Left renal pelvis (tissue), 4 donors: ENCODE data around the gene EPHA8. TPM values are rescaled to one million over a fixed set of nuclear protein-coding genes. Genes with fewer than 3 reads are reported as not detected.

Experiments
- DNase-seq, 4 donors: peaks; one replicate each; pipeline ENCODE4 v3.0.0-alpha.2; 2013; ENCODE audit warnings: low read depth in 4 of 4, low spot score in 3 of 4
- polyA plus RNA-seq, 4 donors: library from polyadenylated mRNA; unstranded; fragments of 120-200 nt; gene quantifications; one replicate each; pipeline ENCODE4 v1.2.1, GENCODE V29; 2013; ENCODE audit not compliant: insufficient read length in 4 of 4

The EPHA8 gene
- polyA plus RNA-seq, 4 donors = 1.2 to 2.0 (median 1.6) TPM; not detected in 1

DNA sequence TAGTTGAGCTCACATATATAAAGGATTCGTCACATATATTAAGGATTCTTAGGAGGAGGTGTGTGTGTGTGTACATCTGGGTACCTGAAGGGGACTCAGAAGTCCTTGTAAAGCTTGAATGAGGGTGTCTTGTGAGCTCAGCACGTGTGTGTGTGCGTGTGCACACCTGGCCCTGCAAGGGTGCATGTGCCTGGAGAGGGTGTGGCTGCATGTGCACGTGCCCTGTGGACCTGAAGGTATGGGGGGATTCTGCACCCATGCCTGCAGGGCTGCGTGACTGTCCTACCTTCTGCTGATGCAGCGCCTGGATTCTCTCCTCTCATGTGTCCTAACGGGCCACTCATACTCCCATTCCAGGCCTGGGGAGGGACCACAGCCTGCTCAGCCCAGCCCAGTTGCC, 24.0 kb downstream of the EPHA8 start:
- no peak for DNase-seq

DNA sequence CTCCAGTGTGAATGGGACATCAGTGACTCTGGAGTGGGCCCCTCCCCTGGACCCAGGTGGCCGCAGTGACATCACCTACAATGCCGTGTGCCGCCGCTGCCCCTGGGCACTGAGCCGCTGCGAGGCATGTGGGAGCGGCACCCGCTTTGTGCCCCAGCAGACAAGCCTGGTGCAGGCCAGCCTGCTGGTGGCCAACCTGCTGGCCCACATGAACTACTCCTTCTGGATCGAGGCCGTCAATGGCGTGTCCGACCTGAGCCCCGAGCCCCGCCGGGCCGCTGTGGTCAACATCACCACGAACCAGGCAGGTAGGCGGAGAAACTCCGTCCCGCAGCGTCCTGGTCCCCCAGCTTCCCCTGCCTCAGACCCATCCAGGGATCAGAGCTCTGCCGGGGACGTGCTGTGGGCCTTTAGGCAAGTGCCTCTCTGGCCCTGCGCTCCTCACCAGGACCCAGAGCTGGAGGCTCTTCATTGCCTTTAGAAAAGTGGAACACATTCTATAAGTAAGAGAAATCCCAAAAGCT, 25.7 kb downstream of the EPHA8 start:
- DNase-seq = no peak

DNA sequence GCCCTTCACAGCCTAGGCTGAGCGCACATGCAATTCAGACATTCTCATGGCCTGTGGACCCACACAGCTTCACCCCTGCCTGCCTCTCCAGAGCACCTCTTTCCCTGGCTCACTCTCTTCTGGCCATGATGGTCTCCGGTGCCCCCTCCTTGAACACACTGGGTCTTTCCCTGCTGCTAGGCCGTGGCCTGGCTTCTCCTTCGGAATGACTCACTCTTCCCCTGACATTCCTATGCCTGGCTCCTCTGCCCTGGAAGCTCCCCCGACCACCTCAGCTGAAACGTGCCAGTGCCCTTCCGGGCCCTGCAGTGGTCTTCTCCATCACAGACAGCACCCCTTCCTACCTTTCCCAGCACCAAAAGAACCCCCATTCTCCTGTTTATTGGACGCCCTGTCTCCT, 28.3 kb downstream of the EPHA8 start:
- no peak for DNase-seq

- DNase-seq = no peak
Measured at GRCh38 chr1:22592051-22592450, 28.8 kb downstream of the EPHA8 start.

- DNase-seq = no peak
Measured at GRCh38 chr1:22592919-22593790, 29.9 kb downstream of the EPHA8 start.

DNA sequence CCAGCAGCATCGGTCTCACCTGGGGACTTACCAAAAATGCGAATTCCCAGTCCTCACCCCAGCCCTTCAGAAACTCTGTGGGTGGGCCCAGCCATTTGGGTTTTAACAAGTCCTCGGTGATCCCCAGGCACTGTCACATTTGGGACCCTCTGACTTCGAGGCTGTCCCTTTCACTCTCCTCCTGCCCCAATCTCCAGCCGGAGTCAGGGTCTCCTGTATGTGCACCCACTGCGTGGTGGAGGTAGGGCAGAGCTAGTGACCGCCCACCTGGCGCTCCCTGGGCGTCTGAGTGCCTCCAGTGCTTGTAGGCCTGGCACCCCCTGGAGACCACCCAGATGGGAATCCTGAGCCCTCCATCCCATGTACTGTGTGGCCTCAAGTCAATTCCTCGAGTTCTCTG, 31.1 kb downstream of the EPHA8 start:
- DNase-seq = no peak

DNA sequence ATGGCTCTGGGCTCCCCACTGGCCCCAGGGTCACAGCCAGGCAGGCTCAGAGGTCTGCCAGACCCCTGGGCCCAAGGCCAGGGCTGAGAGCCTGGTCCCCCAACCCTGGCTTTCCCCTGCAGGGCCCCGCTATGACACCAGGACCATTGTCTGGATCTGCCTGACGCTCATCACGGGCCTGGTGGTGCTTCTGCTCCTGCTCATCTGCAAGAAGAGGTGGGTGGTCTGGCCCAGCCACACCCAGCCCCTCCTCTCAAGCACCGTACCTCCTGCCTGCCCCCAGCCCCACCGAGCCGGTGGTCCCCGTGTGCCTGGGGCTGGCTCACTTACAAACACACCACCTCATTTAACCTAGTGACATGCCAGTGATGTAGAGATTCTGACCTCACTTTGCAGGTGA, 31.8 kb downstream of the EPHA8 start:
- DNase-seq = no peak

- no peak for DNase-seq
Measured at GRCh38 chr1:22597301-22597965, 34.1 kb downstream of the EPHA8 start.

- no peak for DNase-seq
Measured at GRCh38 chr1:22597996-22598395, 34.7 kb downstream of the EPHA8 start.

DNA sequence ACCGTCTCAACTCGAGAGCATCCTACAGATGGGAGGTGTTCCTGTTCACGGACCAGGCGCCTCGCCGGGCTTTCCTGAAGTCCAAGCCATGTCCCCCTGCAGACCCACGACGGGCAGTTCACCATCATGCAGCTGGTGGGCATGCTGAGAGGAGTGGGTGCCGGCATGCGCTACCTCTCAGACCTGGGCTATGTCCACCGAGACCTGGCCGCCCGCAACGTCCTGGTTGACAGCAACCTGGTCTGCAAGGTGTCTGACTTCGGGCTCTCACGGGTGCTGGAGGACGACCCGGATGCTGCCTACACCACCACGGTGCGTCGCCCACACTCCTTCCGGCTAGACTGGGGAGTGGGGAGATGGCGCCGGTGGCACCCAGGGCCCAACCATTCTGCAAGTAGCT, 35.4 kb downstream of the EPHA8 start:
- DNase-seq = no peak

GRCh38 chr1:22600071-22600816, 37.0 kb downstream of the EPHA8 start:
- no peak for DNase-seq

DNA sequence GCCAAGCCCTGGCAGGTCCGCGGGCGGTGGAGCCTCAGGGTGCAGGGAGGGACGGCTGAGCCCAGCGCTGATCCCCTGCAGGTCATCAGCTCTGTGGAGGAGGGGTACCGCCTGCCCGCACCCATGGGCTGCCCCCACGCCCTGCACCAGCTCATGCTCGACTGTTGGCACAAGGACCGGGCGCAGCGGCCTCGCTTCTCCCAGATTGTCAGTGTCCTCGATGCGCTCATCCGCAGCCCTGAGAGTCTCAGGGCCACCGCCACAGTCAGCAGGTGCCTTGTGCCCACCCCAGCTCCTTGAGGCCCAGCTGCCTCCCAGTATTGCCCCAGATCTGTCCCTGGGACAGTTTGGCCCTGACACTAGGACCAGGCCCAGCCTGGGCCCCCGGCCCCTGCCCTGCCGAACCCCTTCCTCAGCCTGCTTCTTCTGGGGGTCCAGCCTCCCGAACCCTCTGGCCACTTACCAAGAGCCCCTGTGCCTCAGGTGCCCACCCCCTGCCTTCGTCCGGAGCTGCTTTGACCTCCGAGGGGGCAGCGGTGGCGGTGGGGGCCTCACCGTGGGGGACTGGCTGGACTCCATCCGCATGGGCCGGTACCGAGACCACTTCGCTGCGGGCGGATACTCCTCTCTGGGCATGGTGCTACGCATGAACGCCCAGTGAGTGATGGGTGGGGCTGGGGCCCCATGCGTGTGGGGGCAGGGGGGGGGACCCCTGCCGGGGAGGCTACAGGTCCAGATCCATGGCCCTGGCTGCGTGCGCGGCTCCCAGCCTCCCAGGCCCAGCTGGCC, 37.7 kb downstream of the EPHA8 start:
- no peak for DNase-seq

DNA sequence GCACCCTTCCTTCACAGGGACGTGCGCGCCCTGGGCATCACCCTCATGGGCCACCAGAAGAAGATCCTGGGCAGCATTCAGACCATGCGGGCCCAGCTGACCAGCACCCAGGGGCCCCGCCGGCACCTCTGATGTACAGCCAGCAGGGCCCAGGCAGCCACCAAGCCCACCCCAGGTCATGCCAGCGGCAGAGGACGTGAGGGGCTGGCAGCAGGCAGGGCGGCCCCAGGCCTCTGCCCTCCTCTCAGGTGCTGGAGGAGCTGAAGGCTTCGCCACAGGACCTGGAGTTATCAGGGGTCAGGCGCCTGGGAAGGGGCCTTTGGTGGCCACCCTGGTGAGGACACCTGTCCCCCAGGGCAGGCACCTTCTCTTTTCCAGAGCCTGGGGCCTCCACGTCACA, 38.3 kb downstream of the EPHA8 start:
- no peak for DNase-seq

DNA sequence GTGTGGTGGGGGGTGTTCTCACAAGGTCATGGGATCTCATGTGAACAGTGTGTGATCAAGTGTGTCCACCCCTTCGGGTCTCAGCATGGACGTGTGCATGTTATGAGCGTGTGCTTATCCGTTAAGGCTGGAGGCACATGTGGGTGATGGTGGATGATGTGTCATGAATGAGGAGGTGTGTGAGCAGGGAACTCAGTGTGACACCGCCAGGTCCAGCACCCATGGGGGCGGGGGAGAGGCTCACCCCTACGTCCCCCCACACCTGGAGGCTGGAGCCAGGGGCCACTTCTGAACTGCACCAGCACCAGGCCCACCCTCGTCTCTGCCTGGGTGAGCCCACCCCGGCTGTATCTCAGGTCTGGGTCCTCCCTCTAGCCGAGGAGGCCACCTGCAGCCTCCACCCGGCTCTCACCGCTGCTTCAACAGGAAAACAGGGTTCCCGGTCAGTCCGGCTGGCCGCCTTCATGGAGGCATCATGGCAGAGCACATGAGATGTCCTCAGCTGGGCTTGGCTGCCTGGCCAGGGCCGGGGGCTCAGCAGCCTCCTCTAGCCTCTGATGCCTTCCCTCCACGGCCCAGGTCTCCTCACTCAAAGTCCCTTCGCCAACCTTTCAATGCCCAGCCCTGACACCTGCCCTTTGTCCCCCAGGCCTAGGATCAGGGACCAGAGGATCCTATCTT, 38.9 kb downstream of the EPHA8 start:
- no peak for DNase-seq

DNA sequence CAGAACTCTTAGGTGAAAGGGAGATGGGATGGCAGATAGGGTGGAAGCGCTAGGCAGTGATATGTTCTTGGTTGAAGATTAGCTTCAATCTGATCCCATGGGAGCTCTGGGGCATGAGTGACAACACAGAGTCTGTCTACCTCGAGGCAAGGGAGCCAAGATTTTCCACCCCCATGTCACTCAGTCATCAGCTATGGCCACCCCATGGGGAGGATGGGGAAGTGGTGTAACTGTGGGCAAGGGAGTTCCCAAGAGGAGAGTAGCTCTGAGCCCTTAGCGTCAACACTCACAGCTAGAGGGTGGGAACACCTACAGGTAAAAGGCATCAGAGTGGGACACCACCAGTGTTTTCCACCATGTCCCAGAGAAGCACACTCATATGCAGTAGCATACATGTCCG, 42.9 kb downstream of the EPHA8 start:
- DNase-seq = no peak

DNA sequence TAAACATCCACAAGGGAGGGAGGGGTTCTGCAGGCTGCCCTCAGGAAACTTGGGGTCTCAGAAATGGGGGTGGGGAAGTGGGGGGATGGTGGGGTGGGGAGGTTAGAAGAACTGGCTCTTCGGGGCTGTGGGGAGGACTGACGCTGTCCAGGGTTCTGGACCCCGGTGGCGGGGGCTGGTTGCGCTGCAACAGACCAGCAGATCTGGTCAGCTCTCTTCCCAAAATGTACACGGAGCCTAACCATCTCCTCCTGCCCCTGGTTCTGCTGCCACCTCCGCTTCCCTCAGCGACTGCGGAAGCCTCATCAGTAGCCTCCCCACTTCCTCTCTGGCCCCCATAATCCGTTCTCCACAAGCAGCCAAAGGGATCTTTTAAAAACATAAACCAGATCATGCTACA, 43.9 kb downstream of the EPHA8 start:
- DNase-seq = no peak

- no peak for DNase-seq
Measured at GRCh38 chr1:22608361-22608760, 45.1 kb downstream of the EPHA8 start.

GRCh38 chr1:22609291-22609690, 46.0 kb downstream of the EPHA8 start:
- DNase-seq = no peak

- peak; percentile 63 to 68 (median 64) for DNase-seq
Measured at GRCh38 chr1:22611530-22611947, 48.2 kb downstream of the EPHA8 start.
